Measurements from ENCODE around the gene CD52.

DNA sequence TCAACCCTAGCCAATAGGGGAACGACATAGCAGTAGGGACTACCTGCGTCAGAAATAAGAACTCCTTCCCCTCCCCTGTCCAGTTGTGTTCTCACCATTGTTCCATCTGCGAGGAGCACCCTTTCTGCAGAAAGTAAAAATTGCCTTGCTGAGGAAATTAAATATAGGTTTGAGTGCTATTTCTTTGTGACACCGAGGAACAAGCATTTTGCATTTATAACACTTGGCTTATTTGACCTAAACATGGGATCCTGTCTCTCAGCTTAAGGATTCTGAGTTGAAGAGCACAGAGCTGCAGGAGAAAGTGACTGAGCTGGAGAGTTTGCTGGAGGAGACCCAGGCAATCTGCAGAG lies 48.6 kb upstream of the CD52 start:
- TF ChIP-seq, protein P1, sequence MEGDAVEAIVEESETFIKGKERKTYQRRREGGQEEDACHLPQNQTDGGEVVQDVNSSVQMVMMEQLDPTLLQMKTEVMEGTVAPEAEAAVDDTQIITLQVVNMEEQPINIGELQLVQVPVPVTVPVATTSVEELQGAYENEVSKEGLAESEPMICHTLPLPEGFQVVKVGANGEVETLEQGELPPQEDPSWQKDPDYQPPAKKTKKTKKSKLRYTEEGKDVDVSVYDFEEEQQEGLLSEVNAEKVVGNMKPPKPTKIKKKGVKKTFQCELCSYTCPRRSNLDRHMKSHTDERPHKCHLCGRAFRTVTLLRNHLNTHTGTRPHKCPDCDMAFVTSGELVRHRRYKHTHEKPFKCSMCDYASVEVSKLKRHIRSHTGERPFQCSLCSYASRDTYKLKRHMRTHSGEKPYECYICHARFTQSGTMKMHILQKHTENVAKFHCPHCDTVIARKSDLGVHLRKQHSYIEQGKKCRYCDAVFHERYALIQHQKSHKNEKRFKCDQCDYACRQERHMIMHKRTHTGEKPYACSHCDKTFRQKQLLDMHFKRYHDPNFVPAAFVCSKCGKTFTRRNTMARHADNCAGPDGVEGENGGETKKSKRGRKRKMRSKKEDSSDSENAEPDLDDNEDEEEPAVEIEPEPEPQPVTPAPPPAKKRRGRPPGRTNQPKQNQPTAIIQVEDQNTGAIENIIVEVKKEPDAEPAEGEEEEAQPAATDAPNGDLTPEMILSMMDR (conservative IDR thresholded peaks at IDR 0.05; ENCODE audit: low read depth, low read length): no peak
- TF ChIP-seq FOS (IDR thresholded peaks at IDR 0.05; ENCODE audit: low read depth, low read length) (no peak), MXI1 (IDR thresholded peaks at IDR 0.05; ENCODE audit: borderline replicate concordance, low read depth, low read length) (no peak), POLR2A (IDR thresholded peaks at IDR 0.05; ENCODE audit: low read depth, low read length) (no peak), MAZ (IDR thresholded peaks at IDR 0.05; ENCODE audit: borderline replicate concordance, low read depth, low read length) (no peak), CEBPB (IDR thresholded peaks at IDR 0.05; ENCODE audit: low read depth, low read length) (no peak), RFX5 (IDR thresholded peaks at IDR 0.05; ENCODE audit: low read depth, low read length) (no peak), RAD21 (IDR thresholded peaks at IDR 0.05; ENCODE audit: low read length) (no peak), RCOR1 (IDR thresholded peaks at IDR 0.05; ENCODE audit: insufficient replicate concordance, low read length) (no peak)
